Adrenal gland (tissue), 12 donors: Measurements from ENCODE around the gene ATXN2L. TPM values are rescaled to one million over a fixed set of nuclear protein-coding genes. Genes with fewer than 3 reads are reported as not detected.

Experiments used
- DNase-seq, 7 donors: peaks; one replicate each; pipeline ENCODE4 v3.0.0-alpha.2; 2019 to 2020
- H3K27ac ChIP-seq, 5 donors: fragments of 200-600 bp; sonication (generic) in 4 of 5; 1 replicate in 3 of 5; 2 replicates in 2 of 5; pipeline versions ENCODE4 v1.5.1 to v1.8.0; 2016 to 2020; ENCODE audit warnings: mild to moderate bottlenecking in 1 of 5
- H3K27me3 ChIP-seq: fragments of 200-600 bp; 2 replicates; pipeline ENCODE4 v1.8.0; 2021
- H3K36me3 ChIP-seq, 2 donors: fragments of 200-600 bp; replicated peaks in 1 of 2; 1 replicate in 1 of 2; 2 replicates in 1 of 2; pipeline versions ENCODE4 v1.5.1 to v1.8.0; 2018 to 2022
- H3K4me1 ChIP-seq, 2 donors: fragments of 200-600 bp; replicated peaks in 1 of 2; 1 replicate in 1 of 2; 2 replicates in 1 of 2; pipeline versions ENCODE4 v1.5.1 to v1.8.0; 2018 to 2021
- H3K4me3 ChIP-seq, 4 donors: fragments of 200-600 bp; sonication (generic) in 3 of 4; one replicate each; pipeline ENCODE4 v1.5.1; 2016 to 2018
- H3K9me3 ChIP-seq, 3 donors: fragments of 200-600 bp; sonication (generic) in 1 of 3; replicated peaks in 1 of 3; 1 replicate in 2 of 3; 2 replicates in 1 of 3; pipeline versions ENCODE4 v1.5.1 to v1.8.0; 2016 to 2021
- POLR2A ChIP-seq, 2 donors: fragments of 450-650 bp; IDR thresholded peaks; one replicate each; pipeline ENCODE4 v1.6.1; 2017; ENCODE audit warnings: antibody characterized with exemption in 2 of 2, mild to moderate bottlenecking in 2 of 2, moderate library complexity in 1 of 2
- WGBS, 4 donors: extraction: QIAGEN DNeasy Blood & Tissue Kit in 2 of 4; methylation state at CpG; one replicate each; pipeline versions ENCODE4 v1.1.5 to v1.1.7; 2013 to 2017; 5-methylcytosine and 5-hydroxymethylcytosine counted together
- intact Hi-C, 2 donors: fragments of 100-400 bp; cut with DNase I; formaldehyde crosslinking; loops; one replicate each; pipeline versions ENCODE4 v1.14.1 to v1.15.0; 2022 to 2023
- polyA plus RNA-seq, 3 donors: library from polyadenylated mRNA; stranded (reverse); fragments of 200-250 nt in 2 of 3; fragments of 350-450 nt in 1 of 3; fragmentation: Illumina TruSeq in 1 of 3; extraction: RNeasy Lipid Tissue Mini Kit (QIAGEN cat#74804) in 1 of 3; gene quantifications; one replicate each; pipeline ENCODE4 v1.2.3, GENCODE V29; 2013 to 2014
- total RNA-seq, 9 donors: library from RNA; depleted of rRNA in 4 of 9; stranded (reverse); fragments of >200 nt in 4 of 9; fragments of 120-200 nt in 1 of 9; fragmentation: NEBNext Ultra II Directional in 1 of 9; extraction: Animal tissue kit (Norgen Biotek cat#: 25700) in 1 of 9; gene quantifications; one replicate each; pipeline versions ENCODE4 v1.1.0 to v1.2.4, GENCODE V29; 2013 to 2023
- TF ChIP-seq, protein P1 (sequence below), 6 experiments: fragments of 450-650 bp in 4 of 6; fragments of 200-600 bp in 2 of 6; sonication (generic) in 1 of 6; IDR thresholded peaks; 1 replicate in 5 of 6; 2 replicates in 1 of 6; pipeline versions ENCODE4 v1.5.1 to v1.8.0; 2016 to 2021; ENCODE audit warnings: antibody characterized with exemption in 6 of 6, mild to moderate bottlenecking in 2 of 6, moderate library complexity in 1 of 6
- donor health status: healthy with polysubstance abuse.
- donor health status: Bipolar disorder and iron deficiency.
- donor health status: DM: yes; HTN: yes; CAD: no.
- donor health status: DM: no; HTN: no; CAD: no.
- donor health status: DM: no; HTN: no; CAD: no.
- donor health status: DM: yes; HTN: yes; CAD: no.

The ATXN2L gene
- total and polyA plus RNA-seq, 12 donors, result 26.1 to 342 (median 90.5) TPM

- Histone ChIP-seq H3K4me1 (no peaks in the 10 kb centered on the region), H3K4me3 (no peak overlapping the region), H3K9me3 (no peaks in the 10 kb centered on the region), H3K27me3 (no peaks in the 10 kb centered on the region), H3K36me3 (peaks cover 0 to 77% of the 10 kb centered on the region in 2 donors), H3K27ac (no peak overlapping the region)
- DNase-seq, result no peak
- no peak for TF ChIP-seq POLR2A (IDR thresholded peaks at IDR 0.05)
- TF ChIP-seq, protein P1, sequence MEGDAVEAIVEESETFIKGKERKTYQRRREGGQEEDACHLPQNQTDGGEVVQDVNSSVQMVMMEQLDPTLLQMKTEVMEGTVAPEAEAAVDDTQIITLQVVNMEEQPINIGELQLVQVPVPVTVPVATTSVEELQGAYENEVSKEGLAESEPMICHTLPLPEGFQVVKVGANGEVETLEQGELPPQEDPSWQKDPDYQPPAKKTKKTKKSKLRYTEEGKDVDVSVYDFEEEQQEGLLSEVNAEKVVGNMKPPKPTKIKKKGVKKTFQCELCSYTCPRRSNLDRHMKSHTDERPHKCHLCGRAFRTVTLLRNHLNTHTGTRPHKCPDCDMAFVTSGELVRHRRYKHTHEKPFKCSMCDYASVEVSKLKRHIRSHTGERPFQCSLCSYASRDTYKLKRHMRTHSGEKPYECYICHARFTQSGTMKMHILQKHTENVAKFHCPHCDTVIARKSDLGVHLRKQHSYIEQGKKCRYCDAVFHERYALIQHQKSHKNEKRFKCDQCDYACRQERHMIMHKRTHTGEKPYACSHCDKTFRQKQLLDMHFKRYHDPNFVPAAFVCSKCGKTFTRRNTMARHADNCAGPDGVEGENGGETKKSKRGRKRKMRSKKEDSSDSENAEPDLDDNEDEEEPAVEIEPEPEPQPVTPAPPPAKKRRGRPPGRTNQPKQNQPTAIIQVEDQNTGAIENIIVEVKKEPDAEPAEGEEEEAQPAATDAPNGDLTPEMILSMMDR (IDR thresholded peaks at IDR 0.05), result no peak
- intact Hi-C loops, result no loop called here
- 93 to 98% (median 95%) methylated on average over 14 of the region's 14 CpGs for WGBS, 4 donors
Measured at GRCh38 chr16:28839004-28839639, 16.3 kb downstream of the ATXN2L start.

DNA sequence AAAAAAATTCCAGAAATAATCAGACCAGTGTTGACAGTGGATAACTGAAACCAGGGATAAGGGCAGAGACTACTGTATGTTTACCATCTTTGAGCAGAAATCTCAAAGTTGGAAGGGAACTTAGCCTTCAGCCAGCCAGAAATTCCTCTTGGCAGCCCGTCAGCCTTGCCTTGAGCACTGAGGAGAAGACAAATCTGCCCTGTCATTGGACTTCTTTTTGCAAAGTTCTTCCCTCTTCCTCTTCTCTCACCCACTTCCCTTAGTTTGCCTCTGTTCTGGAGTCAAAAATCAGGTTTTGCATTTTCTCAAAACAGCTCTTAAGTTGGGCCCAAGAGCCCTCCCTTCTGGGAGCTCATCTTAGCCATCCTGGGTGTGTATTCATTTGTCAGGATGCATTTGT lies 17.1 kb downstream of the ATXN2L start:
- Histone ChIP-seq H3K27me3 (no peaks in the 10 kb centered on the region), H3K27ac (no peak overlapping the region), H3K9me3 (no peaks in the 10 kb centered on the region), H3K4me3 (no peak overlapping the region), H3K36me3 (peaks cover 0 to 77% of the 10 kb centered on the region in 2 donors), H3K4me1 (peaks cover under 1 to 2% of the 10 kb centered on the region in 2 donors)
- intact Hi-C loops, result no loop called here
- 9 to 14% (median 11%) methylated on average over 1 of the region's 1 CpG for WGBS, 4 donors
- TF ChIP-seq, protein P1 (IDR thresholded peaks at IDR 0.05), result no peak
- no peak for TF ChIP-seq POLR2A (IDR thresholded peaks at IDR 0.05)
- no peak for DNase-seq

- Histone ChIP-seq H3K27ac (no peak overlapping the region), H3K9me3 (no peaks in the 10 kb centered on the region), H3K36me3 (peaks cover 0 to 51% of the 10 kb centered on the region in 2 donors), H3K27me3 (no peaks in the 10 kb centered on the region), H3K4me3 (no peak overlapping the region), H3K4me1 (peaks cover 15 to 20% of the 10 kb centered on the region in 2 donors)
- intact Hi-C loops, result no loop called here
- DNase-seq, result no peak
- TF ChIP-seq, protein P1 (IDR thresholded peaks at IDR 0.05), result no peak
- TF ChIP-seq POLR2A (IDR thresholded peaks at IDR 0.05), result no peak
- 85 to 90% (median 88%) methylated on average over 6 to 7 of the region's 7 CpGs for WGBS, 4 donors
Measured at GRCh38 chr16:28842696-28843095, 19.9 kb downstream of the ATXN2L start.

DNA sequence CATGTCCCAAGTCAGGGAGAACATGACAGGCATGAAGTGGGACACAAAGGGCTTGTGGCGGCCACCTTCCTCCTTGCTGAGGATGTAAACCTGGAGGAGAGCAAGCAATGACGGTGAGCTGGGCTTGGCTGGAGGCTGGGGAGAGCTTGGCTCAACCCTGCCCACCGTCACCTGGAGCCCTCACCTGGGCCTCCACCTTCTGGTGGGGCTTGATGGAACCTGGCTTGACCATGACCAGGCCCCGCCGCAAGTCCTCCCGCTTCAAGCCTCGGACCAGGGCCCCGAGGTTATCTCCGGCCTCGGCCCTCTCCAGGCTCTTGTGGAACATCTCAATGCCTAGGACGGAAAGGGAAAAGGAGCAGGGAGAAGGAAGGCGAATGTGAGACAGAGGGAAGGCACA lies 21.0 kb downstream of the ATXN2L start:
- Histone ChIP-seq H3K36me3 (peaks cover 0 to 40% of the 10 kb centered on the region in 2 donors), H3K4me1 (peaks cover 15 to 20% of the 10 kb centered on the region in 2 donors), H3K9me3 (no peaks in the 10 kb centered on the region), H3K4me3 (no peak overlapping the region), H3K27ac (no peak overlapping the region), H3K27me3 (no peaks in the 10 kb centered on the region)
- TF ChIP-seq POLR2A (IDR thresholded peaks at IDR 0.05), result no peak
- TF ChIP-seq, protein P1 (IDR thresholded peaks at IDR 0.05), result no peak
- 89 to 95% (median 92%) methylated on average over 8 to 12 of the region's 12 CpGs for WGBS, 4 donors
- DNase-seq, result no peak
- intact Hi-C loops, result no loop called here
